K562 (cell line): ENCODE measurements around the gene CLK4. TPM values are rescaled to one million over a fixed set of nuclear protein-coding genes. Genes with fewer than 3 reads are reported as not detected.

Experiments
- BCOR ChIP-seq: fragments of 450-650 bp; IDR thresholded peaks from 2 replicates; pipeline ENCODE4 v1.6.1; 2016
- FIP1L1 ChIP-seq: fragments of 200-400 bp; formaldehyde crosslinking; IDR thresholded peaks from 2 replicates; pipeline ENCODE4 v1.6.1; 2018; ENCODE audit warnings: mild to moderate bottlenecking, low read depth, low read length; ENCODE audit not compliant: poor library complexity, severe bottlenecking
- HINFP ChIP-seq: fragments of 450-650 bp; conservative IDR thresholded peaks from 2 replicates; pipeline ENCODE4 v1.6.1; 2016; ENCODE audit warnings: missing genetic modification characterization, low read depth, mild to moderate bottlenecking, control low read depth, missing compliant biosample characterization
- STAG1 ChIP-seq: sonication (generic); formaldehyde crosslinking; IDR thresholded peaks from 2 replicates; pipeline ENCODE4 v1.5.0; 2020; ENCODE audit warnings: missing genetic modification reagents, borderline replicate concordance
- ZNF282 ChIP-seq: sonication (generic); formaldehyde crosslinking; IDR thresholded peaks from 2 replicates; pipeline ENCODE4 v1.8.1; 2023; ENCODE audit warnings: missing genetic modification reagents
- ZNF449 ChIP-seq: fragments of 250-450 bp; sonication (Bioruptor Pico); IDR thresholded peaks from 2 replicates; pipeline ENCODE4 v1.8.0; 2022; ENCODE audit warnings: moderate library complexity, mild to moderate bottlenecking, inconsistent platforms
- polyA plus RNA-seq, 8 experiments: library from polyadenylated mRNA; depleted of rRNA in 4 of 8; stranded (reverse) in 5 of 8; unstranded in 3 of 8; fragments of >200 nt; fragmentation: Nextera tagmentation in 2 of 8; fragmentation: Illumina TruSeq in 1 of 8; extraction: Ambion mirVana in 2 of 8; extraction: Trizol in 1 of 8; gene quantifications; 2 replicates each; pipeline versions ENCODE4 v1.2.1 to v1.2.3, GENCODE V29; 2011 to 2014; ENCODE audit warnings: inconsistent platforms in 1 of 8, missing spikeins in 1 of 8
- total RNA-seq, 7 experiments: library from RNA; depleted of rRNA in 6 of 7; stranded (reverse); fragments of >200 nt in 6 of 7; fragmentation: Illumina TruSeq in 2 of 7; extraction: Trizol in 2 of 7; gene quantifications; 2 replicates each; pipeline versions ENCODE4 v1.2.1 to v1.2.3, GENCODE V29; 2011 to 2021; ENCODE audit warnings: low replicate concordance in 1 of 7
- TF ChIP-seq, protein P1 (sequence below), 2 experiments: fragments of 200-800 bp in 1 of 2; sonication (Bioruptor generic) in 1 of 2; sonication (generic) in 1 of 2; formaldehyde crosslinking in 1 of 2; IDR thresholded peaks in 1 of 2; conservative IDR thresholded peaks in 1 of 2; 2 replicates each; pipeline versions ENCODE4 v1.5.0 to v1.6.1; 2016 to 2020; ENCODE audit warnings: missing compliant biosample characterization in 1 of 2, missing genetic modification characterization in 1 of 2, missing genetic modification reagents in 1 of 2
- TF ChIP-seq, protein P2 (sequence below): IDR thresholded peaks from 2 replicates; pipeline ENCODE4 v1.6.1; 2011; ENCODE audit not compliant: insufficient read length; ENCODE audit errors: extremely low read depth

Gene CLK4
- total and polyA plus RNA-seq, 9 of the 15 experiments (the other 6 are each of a cell fraction or from before 2014, with no cell fraction given), result 10.5 to 23.1 (median 13.9) TPM

GRCh38 chr5:178626484-178627258, at the start of gene CLK4 (continued):
- TF ChIP-seq, protein P1, sequence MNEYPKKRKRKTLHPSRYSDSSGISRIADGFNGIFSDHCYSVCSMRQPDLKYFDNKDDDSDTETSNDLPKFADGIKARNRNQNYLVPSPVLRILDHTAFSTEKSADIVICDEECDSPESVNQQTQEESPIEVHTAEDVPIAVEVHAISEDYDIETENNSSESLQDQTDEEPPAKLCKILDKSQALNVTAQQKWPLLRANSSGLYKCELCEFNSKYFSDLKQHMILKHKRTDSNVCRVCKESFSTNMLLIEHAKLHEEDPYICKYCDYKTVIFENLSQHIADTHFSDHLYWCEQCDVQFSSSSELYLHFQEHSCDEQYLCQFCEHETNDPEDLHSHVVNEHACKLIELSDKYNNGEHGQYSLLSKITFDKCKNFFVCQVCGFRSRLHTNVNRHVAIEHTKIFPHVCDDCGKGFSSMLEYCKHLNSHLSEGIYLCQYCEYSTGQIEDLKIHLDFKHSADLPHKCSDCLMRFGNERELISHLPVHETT (CRISPR knock-in tag; conservative IDR thresholded peaks at IDR 0.05 in 1 of 2, IDR thresholded peaks at IDR 0.05 in 1 of 2), result peak in 1 of 2 experiments; percentile 67; a peak in 1 of 4 replicates
- TF ChIP-seq ZNF282 (CRISPR knock-in tag), result peak; percentile 60; the same call in 1 of the 2 replicates
- TF ChIP-seq STAG1 (CRISPR knock-in tag), result no peak
- no peak for TF ChIP-seq ZNF449
- TF ChIP-seq, protein P2, sequence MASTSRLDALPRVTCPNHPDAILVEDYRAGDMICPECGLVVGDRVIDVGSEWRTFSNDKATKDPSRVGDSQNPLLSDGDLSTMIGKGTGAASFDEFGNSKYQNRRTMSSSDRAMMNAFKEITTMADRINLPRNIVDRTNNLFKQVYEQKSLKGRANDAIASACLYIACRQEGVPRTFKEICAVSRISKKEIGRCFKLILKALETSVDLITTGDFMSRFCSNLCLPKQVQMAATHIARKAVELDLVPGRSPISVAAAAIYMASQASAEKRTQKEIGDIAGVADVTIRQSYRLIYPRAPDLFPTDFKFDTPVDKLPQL, result no peak
- no peak for TF ChIP-seq FIP1L1
- no peak for TF ChIP-seq HINFP
- TF ChIP-seq BCOR, result peak; percentile 36
